ENCODE measurements around the gene SPRYD7. TPM values are rescaled to one million over a fixed set of nuclear protein-coding genes. Genes with fewer than 3 reads are reported as not detected.

SPRYD7 gene
- total and polyA plus RNA-seq, 2 of the 13 experiments (the other 11 are each of a cell fraction or from before 2014, with no cell fraction given) = 2.7 to 5.9 TPM

DNA sequence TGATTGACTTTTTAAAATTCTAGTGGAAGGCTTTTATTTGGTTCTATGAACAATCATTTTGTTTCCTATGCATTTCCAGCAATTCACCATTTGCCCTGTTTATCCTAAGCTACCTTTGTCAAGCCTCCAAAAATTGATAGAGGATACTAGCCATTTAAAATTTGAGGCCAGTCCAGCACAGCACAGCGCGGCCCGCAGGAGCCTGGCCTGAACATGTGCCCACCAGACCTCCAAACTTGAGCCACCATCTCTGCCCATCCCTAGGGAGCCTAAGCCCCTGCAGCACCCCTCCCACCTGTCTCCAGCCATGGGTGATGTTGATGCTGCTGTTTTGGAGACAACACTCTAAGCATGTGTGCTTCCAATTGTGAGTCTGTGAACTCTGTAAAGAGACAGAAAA, 57.5 kb downstream of the SPRYD7 start:
- DNase-seq (ENCODE audit: low spot score) (no peak), FAIRE-seq (no peak), ATAC-seq (no peak)
- WGBS (ENCODE audit: low lambda C conversion rate) = 96% methylated on average over 3 of the region's 3 CpGs
- H3K27ac ChIP-seq (ENCODE audit: extremely low read length, insufficient read depth, low read length) = no peak overlapping the region
- H3K9me3 ChIP-seq (ENCODE audit: low read length) = peaks cover 51% of the 10 kb centered on the region
- no peak overlapping the region for H3K4me3 ChIP-seq (replicated peaks in 1 of 3; ENCODE audit: insufficient read depth in 1 of 3, low read depth in 2 of 3, low read length in 3 of 3)
- intact Hi-C loops (cut with micrococcal nuclease; ENCODE audit: unreplicated experiment) = no loop called here
- in situ Hi-C loops (cut with HindIII; ENCODE audit: extremely low pct_ligation_motif_present, low pct_unique_long_range_greater_than_20kb) = no loop called here
- H3K4me2 ChIP-seq (ENCODE audit: low read depth, low read length) = no peak overlapping the region
- H3K4me1 ChIP-seq (ENCODE audit: insufficient read depth, low read length) = no peaks in the 10 kb centered on the region
- no peaks in the 10 kb centered on the region for H3K36me3 ChIP-seq (replicated peaks in 1 of 2; ENCODE audit: control insufficient read depth in 1 of 2, insufficient read depth in 2 of 2, low read length in 2 of 2)
- no peak overlapping the region for H2AFZ ChIP-seq (ENCODE audit: low read length)
- CTCF ChIA-PET (ENCODE audit: low intra/inter-chr PET ratio, low total read pairs) = no interaction called here
- POLR2A ChIA-PET = interaction anchor here (1.6 kb wide), 1 partner anchor 9 kb away, joined by 3 read pairs; no protein-coding TSS in a partner anchor
- H4K20me1 ChIP-seq (ENCODE audit: insufficient read depth, low read length) = no peaks in the 10 kb centered on the region
- H3K79me2 ChIP-seq (ENCODE audit: insufficient read depth, low read length) = no peaks in the 10 kb centered on the region
- no TSS peak for BruUV-seq (replicated peaks)
- no peaks in the 10 kb centered on the region for H3K27me3 ChIP-seq (ENCODE audit: control insufficient read depth in 1 of 2, insufficient read depth in 2 of 2, low read length in 2 of 2)
- H3K9ac ChIP-seq (ENCODE audit: insufficient read depth, low read depth, low read length) = no peak overlapping the region
- no peak for TF ChIP-seq ZNF232 (CRISPR knock-in tag; IDR thresholded peaks at IDR 0.05; ENCODE audit: borderline replicate concordance)
- no peak for TF ChIP-seq CC2D1A (CRISPR knock-in tag; IDR thresholded peaks at IDR 0.05)
- TF ChIP-seq, protein P1, sequence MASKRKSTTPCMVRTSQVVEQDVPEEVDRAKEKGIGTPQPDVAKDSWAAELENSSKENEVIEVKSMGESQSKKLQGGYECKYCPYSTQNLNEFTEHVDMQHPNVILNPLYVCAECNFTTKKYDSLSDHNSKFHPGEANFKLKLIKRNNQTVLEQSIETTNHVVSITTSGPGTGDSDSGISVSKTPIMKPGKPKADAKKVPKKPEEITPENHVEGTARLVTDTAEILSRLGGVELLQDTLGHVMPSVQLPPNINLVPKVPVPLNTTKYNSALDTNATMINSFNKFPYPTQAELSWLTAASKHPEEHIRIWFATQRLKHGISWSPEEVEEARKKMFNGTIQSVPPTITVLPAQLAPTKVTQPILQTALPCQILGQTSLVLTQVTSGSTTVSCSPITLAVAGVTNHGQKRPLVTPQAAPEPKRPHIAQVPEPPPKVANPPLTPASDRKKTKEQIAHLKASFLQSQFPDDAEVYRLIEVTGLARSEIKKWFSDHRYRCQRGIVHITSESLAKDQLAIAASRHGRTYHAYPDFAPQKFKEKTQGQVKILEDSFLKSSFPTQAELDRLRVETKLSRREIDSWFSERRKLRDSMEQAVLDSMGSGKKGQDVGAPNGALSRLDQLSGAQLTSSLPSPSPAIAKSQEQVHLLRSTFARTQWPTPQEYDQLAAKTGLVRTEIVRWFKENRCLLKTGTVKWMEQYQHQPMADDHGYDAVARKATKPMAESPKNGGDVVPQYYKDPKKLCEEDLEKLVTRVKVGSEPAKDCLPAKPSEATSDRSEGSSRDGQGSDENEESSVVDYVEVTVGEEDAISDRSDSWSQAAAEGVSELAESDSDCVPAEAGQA (IDR thresholded peaks at IDR 0.05; ENCODE audit: low read depth) = no peak
- TF ChIP-seq, protein P1 (CRISPR knock-in tag; IDR thresholded peaks at IDR 0.05; ENCODE audit: borderline replicate concordance) = no peak
- TF ChIP-seq ZNF563 (CRISPR knock-in tag; IDR thresholded peaks at IDR 0.05) = no peak
- TF ChIP-seq, protein P2, sequence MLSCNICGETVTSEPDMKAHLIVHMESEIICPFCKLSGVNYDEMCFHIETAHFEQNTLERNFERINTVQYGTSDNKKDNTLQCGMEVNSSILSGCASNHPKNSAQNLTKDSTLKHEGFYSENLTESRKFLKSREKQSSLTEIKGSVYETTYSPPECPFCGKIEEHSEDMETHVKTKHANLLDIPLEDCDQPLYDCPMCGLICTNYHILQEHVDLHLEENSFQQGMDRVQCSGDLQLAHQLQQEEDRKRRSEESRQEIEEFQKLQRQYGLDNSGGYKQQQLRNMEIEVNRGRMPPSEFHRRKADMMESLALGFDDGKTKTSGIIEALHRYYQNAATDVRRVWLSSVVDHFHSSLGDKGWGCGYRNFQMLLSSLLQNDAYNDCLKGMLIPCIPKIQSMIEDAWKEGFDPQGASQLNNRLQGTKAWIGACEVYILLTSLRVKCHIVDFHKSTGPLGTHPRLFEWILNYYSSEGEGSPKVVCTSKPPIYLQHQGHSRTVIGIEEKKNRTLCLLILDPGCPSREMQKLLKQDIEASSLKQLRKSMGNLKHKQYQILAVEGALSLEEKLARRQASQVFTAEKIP (CRISPR knock-in tag; IDR thresholded peaks at IDR 0.05; ENCODE audit: borderline replicate concordance) = no peak
- no peak for TF ChIP-seq MBNL3 (CRISPR knock-in tag; conservative IDR thresholded peaks at IDR 0.05)
- TF ChIP-seq ZNF577 (CRISPR knock-in tag; IDR thresholded peaks at IDR 0.05; ENCODE audit: borderline replicate concordance, low read depth) = no peak
- TF ChIP-seq NFYC (CRISPR knock-in tag; IDR thresholded peaks at IDR 0.05) = no peak
- no peak for TF ChIP-seq HOXA9 (CRISPR knock-in tag; IDR thresholded peaks at IDR 0.05; ENCODE audit: borderline replicate concordance)
- no peak for TF ChIP-seq ZMYM3 (CRISPR knock-in tag; IDR thresholded peaks at IDR 0.05)
- no peak for TF ChIP-seq IRF2 (CRISPR knock-in tag; IDR thresholded peaks at IDR 0.05)
- no peak for TF ChIP-seq BCL6 (CRISPR knock-in tag; IDR thresholded peaks at IDR 0.05)
- TF ChIP-seq, protein P3, sequence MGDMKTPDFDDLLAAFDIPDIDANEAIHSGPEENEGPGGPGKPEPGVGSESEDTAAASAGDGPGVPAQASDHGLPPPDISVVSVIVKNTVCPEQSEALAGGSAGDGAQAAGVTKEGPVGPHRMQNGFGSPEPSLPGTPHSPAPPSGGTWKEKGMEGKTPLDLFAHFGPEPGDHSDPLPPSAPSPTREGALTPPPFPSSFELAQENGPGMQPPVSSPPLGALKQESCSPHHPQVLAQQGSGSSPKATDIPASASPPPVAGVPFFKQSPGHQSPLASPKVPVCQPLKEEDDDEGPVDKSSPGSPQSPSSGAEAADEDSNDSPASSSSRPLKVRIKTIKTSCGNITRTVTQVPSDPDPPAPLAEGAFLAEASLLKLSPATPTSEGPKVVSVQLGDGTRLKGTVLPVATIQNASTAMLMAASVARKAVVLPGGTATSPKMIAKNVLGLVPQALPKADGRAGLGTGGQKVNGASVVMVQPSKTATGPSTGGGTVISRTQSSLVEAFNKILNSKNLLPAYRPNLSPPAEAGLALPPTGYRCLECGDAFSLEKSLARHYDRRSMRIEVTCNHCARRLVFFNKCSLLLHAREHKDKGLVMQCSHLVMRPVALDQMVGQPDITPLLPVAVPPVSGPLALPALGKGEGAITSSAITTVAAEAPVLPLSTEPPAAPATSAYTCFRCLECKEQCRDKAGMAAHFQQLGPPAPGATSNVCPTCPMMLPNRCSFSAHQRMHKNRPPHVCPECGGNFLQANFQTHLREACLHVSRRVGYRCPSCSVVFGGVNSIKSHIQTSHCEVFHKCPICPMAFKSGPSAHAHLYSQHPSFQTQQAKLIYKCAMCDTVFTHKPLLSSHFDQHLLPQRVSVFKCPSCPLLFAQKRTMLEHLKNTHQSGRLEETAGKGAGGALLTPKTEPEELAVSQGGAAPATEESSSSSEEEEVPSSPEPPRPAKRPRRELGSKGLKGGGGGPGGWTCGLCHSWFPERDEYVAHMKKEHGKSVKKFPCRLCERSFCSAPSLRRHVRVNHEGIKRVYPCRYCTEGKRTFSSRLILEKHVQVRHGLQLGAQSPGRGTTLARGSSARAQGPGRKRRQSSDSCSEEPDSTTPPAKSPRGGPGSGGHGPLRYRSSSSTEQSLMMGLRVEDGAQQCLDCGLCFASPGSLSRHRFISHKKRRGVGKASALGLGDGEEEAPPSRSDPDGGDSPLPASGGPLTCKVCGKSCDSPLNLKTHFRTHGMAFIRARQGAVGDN (CRISPR knock-in tag; IDR thresholded peaks at IDR 0.05) = no peak
- no peak for TF ChIP-seq ISX (CRISPR knock-in tag; conservative IDR thresholded peaks at IDR 0.05)
